Esophagus muscularis mucosa (tissue), 4 donors: ENCODE results near the gene SST. TPM values are rescaled to one million over a fixed set of nuclear protein-coding genes. Genes with fewer than 3 reads are reported as not detected.

Experiments
- DNase-seq: peaks from one replicate; pipeline ENCODE4 v3.0.0-alpha.2; 2017; ENCODE audit errors: extremely low spot score
- H3K27ac ChIP-seq, 4 donors: fragments of 200-600 bp; sonication (generic); replicated peaks in 1 of 4; 1 replicate in 3 of 4; 2 replicates in 1 of 4; pipeline ENCODE4 v1.5.1; 2016 to 2019; ENCODE audit warnings: mild to moderate bottlenecking in 1 of 4
- H3K27me3 ChIP-seq, 4 donors: fragments of 200-600 bp; sonication (generic); one replicate each; pipeline versions ENCODE4 v1.5.1 to v1.6.0; 2016 to 2019
- H3K36me3 ChIP-seq, 4 donors: fragments of 200-600 bp; sonication (generic); one replicate each; pipeline ENCODE4 v1.5.1; 2016 to 2019
- H3K4me1 ChIP-seq, 4 donors: fragments of 200-600 bp; sonication (generic); one replicate each; pipeline ENCODE4 v1.5.1; 2016 to 2019
- H3K4me3 ChIP-seq, 4 donors: fragments of 200-600 bp; sonication (generic); 1 replicate in 2 of 4; 2 replicates in 2 of 4; pipeline ENCODE4 v1.5.1; 2016 to 2019; ENCODE audit warnings: mild to moderate bottlenecking in 4 of 4, moderate library complexity in 1 of 4
- H3K9me3 ChIP-seq, 4 donors: fragments of 200-600 bp; sonication (generic); 1 replicate in 3 of 4; 2 replicates in 1 of 4; pipeline ENCODE4 v1.5.1; 2016 to 2019
- EP300 ChIP-seq: sonication (generic); formaldehyde crosslinking; IDR thresholded peaks from one replicate; pipeline ENCODE4 v1.6.1; 2017; ENCODE audit warnings: antibody characterized with exemption
- POLR2A ChIP-seq: fragments of 450-650 bp; IDR thresholded peaks from one replicate; pipeline ENCODE4 v1.6.1; 2017; ENCODE audit warnings: antibody characterized with exemption, moderate library complexity, mild to moderate bottlenecking, low read depth
- POLR2AphosphoS5 ChIP-seq, 2 donors: sonication (generic); formaldehyde crosslinking; IDR thresholded peaks; one replicate each; pipeline ENCODE4 v1.6.1; 2017; ENCODE audit warnings: antibody characterized with exemption in 2 of 2
- WGBS: methylation state at CpG from one replicate; pipeline ENCODE4 v1.1.5; 2018; 5-methylcytosine and 5-hydroxymethylcytosine counted together
- intact Hi-C: fragments of 100-400 bp; cut with DNase I; formaldehyde crosslinking; loops from one replicate; pipeline ENCODE4 v1.15.1; 2023
- total RNA-seq, 4 donors: library from RNA; depleted of rRNA; stranded (reverse); fragments of >200 nt; gene quantifications; one replicate each; pipeline versions ENCODE4 v1.1.0 to v1.2.1, GENCODE V29; 2016
- TF ChIP-seq, protein P1 (sequence below), 3 experiments: fragments of 200-600 bp in 2 of 3; fragments of 450-650 bp in 1 of 3; sonication (generic) in 2 of 3; IDR thresholded peaks; one replicate each; pipeline ENCODE4 v1.5.1; 2017 to 2019; ENCODE audit warnings: antibody characterized with exemption in 3 of 3, mild to moderate bottlenecking in 2 of 3, moderate library complexity in 1 of 3

The SST gene
- total RNA-seq, 4 donors from 2014 or later: 1.8 to 2.0 TPM; not detected in 2

DNA sequence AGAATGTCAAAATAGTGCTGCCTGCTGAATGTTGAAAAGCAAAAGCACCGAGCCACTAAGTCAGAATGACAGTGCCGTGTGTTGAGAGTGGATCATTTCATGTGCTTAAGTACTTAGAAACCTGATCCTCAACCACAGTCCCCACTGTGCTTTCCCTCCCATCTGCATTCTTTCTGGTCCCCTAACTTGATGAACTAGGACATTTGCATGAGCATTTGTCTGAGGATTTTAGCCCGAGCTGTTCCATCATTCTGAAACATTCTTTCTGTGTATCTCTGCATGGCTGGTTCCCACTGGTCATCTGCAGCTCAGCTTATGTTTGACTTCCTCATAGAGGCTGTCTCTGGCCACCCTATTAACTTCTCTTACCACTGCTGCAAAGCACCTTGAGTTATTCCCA, 42.0 kb downstream of the SST start:
- no peak overlapping the region for H3K4me3 ChIP-seq
- WGBS: 16% methylated on average over 3 of the region's 3 CpGs
- no peak for TF ChIP-seq POLR2AphosphoS5 (IDR thresholded peaks at IDR 0.05)
- no peak for TF ChIP-seq EP300
- TF ChIP-seq POLR2A: no peak
- TF ChIP-seq, protein P1, sequence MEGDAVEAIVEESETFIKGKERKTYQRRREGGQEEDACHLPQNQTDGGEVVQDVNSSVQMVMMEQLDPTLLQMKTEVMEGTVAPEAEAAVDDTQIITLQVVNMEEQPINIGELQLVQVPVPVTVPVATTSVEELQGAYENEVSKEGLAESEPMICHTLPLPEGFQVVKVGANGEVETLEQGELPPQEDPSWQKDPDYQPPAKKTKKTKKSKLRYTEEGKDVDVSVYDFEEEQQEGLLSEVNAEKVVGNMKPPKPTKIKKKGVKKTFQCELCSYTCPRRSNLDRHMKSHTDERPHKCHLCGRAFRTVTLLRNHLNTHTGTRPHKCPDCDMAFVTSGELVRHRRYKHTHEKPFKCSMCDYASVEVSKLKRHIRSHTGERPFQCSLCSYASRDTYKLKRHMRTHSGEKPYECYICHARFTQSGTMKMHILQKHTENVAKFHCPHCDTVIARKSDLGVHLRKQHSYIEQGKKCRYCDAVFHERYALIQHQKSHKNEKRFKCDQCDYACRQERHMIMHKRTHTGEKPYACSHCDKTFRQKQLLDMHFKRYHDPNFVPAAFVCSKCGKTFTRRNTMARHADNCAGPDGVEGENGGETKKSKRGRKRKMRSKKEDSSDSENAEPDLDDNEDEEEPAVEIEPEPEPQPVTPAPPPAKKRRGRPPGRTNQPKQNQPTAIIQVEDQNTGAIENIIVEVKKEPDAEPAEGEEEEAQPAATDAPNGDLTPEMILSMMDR (IDR thresholded peaks at IDR 0.05): no peak
- no peaks in the 10 kb centered on the region for H3K36me3 ChIP-seq
- no peaks in the 10 kb centered on the region for H3K9me3 ChIP-seq
- H3K27ac ChIP-seq: no peak overlapping the region
- peaks cover 0 to 3% (median 0%) of the 10 kb centered on the region in 4 donors for H3K27me3 ChIP-seq
- H3K4me1 ChIP-seq: no peaks in the 10 kb centered on the region
- intact Hi-C loops: no loop called here
- DNase-seq: no peak

- Histone ChIP-seq H3K9me3 (no peaks in the 10 kb centered on the region), H3K36me3 (no peaks in the 10 kb centered on the region), H3K4me1 (no peaks in the 10 kb centered on the region), H3K27me3 (peaks cover 0 to 3% (median 0%) of the 10 kb centered on the region in 4 donors), H3K4me3 (no peak overlapping the region), H3K27ac (no peak overlapping the region)
- intact Hi-C loops: no loop called here
- TF ChIP-seq POLR2A (no peak), POLR2AphosphoS5 (IDR thresholded peaks at IDR 0.05) (no peak), EP300 (no peak)
- TF ChIP-seq, protein P1 (IDR thresholded peaks at IDR 0.05): no peak
- no peak for DNase-seq
- 77% methylated on average over 2 of the region's 2 CpGs for WGBS
These were observed 43.6 kb downstream of the SST start for GRCh38 chr3:187626581-187626980.

DNA sequence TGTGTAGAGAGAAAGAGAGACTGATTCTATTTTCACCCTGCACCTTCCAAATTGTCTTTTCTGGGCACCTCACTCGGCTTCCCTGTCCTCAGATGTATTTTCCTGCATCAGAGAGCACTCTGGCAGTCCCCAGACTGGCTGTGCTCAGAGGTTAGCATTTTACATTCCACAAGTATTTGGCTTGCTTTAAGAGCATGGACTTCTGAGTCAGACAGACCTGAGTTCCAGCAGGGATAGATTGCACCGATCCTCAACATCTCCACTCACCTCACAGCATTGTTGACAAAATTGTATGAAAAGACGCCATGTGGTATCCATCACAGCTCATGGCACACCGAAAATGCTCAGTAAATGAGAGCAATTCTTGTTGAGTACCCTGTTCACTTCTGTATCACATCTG, 45.6 kb downstream of the SST start:
- DNase-seq: no peak
- peaks cover 0 to 3% (median 0%) of the 10 kb centered on the region in 4 donors for H3K27me3 ChIP-seq
- H3K36me3 ChIP-seq: no peaks in the 10 kb centered on the region
- no peaks in the 10 kb centered on the region for H3K9me3 ChIP-seq
- intact Hi-C loops: no loop called here
- H3K4me1 ChIP-seq: no peaks in the 10 kb centered on the region
- no peak for TF ChIP-seq POLR2AphosphoS5 (IDR thresholded peaks at IDR 0.05)
- TF ChIP-seq, protein P1 (IDR thresholded peaks at IDR 0.05): no peak
- TF ChIP-seq POLR2A: no peak
- TF ChIP-seq EP300: no peak
- H3K27ac ChIP-seq: no peak overlapping the region
- H3K4me3 ChIP-seq: no peak overlapping the region
- WGBS: 50% methylated on average over 4 of the region's 4 CpGs

- H3K4me3 ChIP-seq: no peak overlapping the region
- intact Hi-C loops: no loop called here
- WGBS: 58% methylated on average over 5 of the region's 5 CpGs
- DNase-seq: no peak
- peaks cover 0 to 3% (median 0%) of the 10 kb centered on the region in 4 donors for H3K27me3 ChIP-seq
- H3K4me1 ChIP-seq: no peaks in the 10 kb centered on the region
- no peak for TF ChIP-seq POLR2A
- TF ChIP-seq, protein P1 (IDR thresholded peaks at IDR 0.05): no peak
- no peak for TF ChIP-seq POLR2AphosphoS5 (IDR thresholded peaks at IDR 0.05)
- TF ChIP-seq EP300: no peak
- no peaks in the 10 kb centered on the region for H3K36me3 ChIP-seq
- H3K9me3 ChIP-seq: no peaks in the 10 kb centered on the region
- H3K27ac ChIP-seq: no peak overlapping the region
These were observed 46.8 kb downstream of the SST start for GRCh38 chr3:187623285-187623814.

DNA sequence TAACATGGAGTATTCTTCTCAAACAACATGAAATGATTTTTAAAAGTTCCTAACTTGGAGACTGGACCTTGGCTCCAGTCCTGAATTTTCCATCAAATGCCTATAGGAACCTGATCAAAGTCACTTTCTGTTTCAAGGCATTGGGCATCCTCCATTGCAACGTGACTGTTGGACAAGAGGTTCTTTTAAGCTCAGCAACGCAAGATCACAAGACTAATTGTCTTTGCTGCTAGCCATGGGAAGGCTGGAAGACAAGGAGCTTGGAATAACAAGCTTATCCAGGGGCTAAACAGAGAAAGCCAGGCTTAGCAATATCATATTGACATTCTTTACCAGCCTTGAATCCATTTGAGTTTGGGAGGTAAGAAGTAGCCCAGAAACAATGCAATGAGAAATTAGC, 48.3 kb downstream of the SST start:
- intact Hi-C loops: no loop called here
- no peaks in the 10 kb centered on the region for H3K36me3 ChIP-seq
- H3K27ac ChIP-seq: no peak overlapping the region
- H3K27me3 ChIP-seq: peaks cover 0 to 3% (median 0%) of the 10 kb centered on the region in 4 donors
- no peak for TF ChIP-seq EP300
- TF ChIP-seq POLR2A: no peak
- TF ChIP-seq, protein P1 (IDR thresholded peaks at IDR 0.05): no peak
- TF ChIP-seq POLR2AphosphoS5 (IDR thresholded peaks at IDR 0.05): no peak
- no peaks in the 10 kb centered on the region for H3K4me1 ChIP-seq
- WGBS: 83% methylated on average over 2 of the region's 2 CpGs
- no peaks in the 10 kb centered on the region for H3K9me3 ChIP-seq
- DNase-seq: no peak
- H3K4me3 ChIP-seq: no peak overlapping the region
